Measurements from ENCODE around the gene TMEM109. TPM values are rescaled to one million over a fixed set of nuclear protein-coding genes. Genes with fewer than 3 reads are reported as not detected.

The TMEM109 gene
- total and polyA plus RNA-seq, 9 of the 15 experiments (the other 6 are each of a cell fraction or from before 2014, with no cell fraction given): 9.2 to 71.3 (median 30.5) TPM

GRCh38 chr11:60930394-60930793 is 16.4 kb downstream of the TMEM109 start (continued):
- TF ChIP-seq, protein P1, sequence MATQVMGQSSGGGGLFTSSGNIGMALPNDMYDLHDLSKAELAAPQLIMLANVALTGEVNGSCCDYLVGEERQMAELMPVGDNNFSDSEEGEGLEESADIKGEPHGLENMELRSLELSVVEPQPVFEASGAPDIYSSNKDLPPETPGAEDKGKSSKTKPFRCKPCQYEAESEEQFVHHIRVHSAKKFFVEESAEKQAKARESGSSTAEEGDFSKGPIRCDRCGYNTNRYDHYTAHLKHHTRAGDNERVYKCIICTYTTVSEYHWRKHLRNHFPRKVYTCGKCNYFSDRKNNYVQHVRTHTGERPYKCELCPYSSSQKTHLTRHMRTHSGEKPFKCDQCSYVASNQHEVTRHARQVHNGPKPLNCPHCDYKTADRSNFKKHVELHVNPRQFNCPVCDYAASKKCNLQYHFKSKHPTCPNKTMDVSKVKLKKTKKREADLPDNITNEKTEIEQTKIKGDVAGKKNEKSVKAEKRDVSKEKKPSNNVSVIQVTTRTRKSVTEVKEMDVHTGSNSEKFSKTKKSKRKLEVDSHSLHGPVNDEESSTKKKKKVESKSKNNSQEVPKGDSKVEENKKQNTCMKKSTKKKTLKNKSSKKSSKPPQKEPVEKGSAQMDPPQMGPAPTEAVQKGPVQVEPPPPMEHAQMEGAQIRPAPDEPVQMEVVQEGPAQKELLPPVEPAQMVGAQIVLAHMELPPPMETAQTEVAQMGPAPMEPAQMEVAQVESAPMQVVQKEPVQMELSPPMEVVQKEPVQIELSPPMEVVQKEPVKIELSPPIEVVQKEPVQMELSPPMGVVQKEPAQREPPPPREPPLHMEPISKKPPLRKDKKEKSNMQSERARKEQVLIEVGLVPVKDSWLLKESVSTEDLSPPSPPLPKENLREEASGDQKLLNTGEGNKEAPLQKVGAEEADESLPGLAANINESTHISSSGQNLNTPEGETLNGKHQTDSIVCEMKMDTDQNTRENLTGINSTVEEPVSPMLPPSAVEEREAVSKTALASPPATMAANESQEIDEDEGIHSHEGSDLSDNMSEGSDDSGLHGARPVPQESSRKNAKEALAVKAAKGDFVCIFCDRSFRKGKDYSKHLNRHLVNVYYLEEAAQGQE (IDR thresholded peaks at IDR 0.05; ENCODE audit: borderline replicate concordance): no peak
- TF ChIP-seq, protein P1 (CRISPR knock-in tag; IDR thresholded peaks at IDR 0.05; ENCODE audit: low read depth): no peak
- TF ChIP-seq MEF2A (IDR thresholded peaks at IDR 0.05; ENCODE audit: control insufficient read depth, low read depth, low read length): no peak
- TF ChIP-seq MITF (IDR thresholded peaks at IDR 0.05): no peak
- no peak for TF ChIP-seq THRA (IDR thresholded peaks at IDR 0.05)
- TF ChIP-seq PKNOX1 (IDR thresholded peaks at IDR 0.05): no peak
- no peak for TF ChIP-seq ZKSCAN1 (IDR thresholded peaks at IDR 0.05; ENCODE audit: low read depth, low read length)
- TF ChIP-seq, protein P2, sequence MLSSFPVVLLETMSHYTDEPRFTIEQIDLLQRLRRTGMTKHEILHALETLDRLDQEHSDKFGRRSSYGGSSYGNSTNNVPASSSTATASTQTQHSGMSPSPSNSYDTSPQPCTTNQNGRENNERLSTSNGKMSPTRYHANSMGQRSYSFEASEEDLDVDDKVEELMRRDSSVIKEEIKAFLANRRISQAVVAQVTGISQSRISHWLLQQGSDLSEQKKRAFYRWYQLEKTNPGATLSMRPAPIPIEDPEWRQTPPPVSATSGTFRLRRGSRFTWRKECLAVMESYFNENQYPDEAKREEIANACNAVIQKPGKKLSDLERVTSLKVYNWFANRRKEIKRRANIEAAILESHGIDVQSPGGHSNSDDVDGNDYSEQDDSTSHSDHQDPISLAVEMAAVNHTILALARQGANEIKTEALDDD (IDR thresholded peaks at IDR 0.05): no peak

All from K562 (cell line).